Spinal cord (tissue), 10 donors: Measurements from ENCODE around the gene DDX27. TPM values are rescaled to one million over a fixed set of nuclear protein-coding genes. Genes with fewer than 3 reads are reported as not detected.
A peak's percentile ranks its signal among the peaks of the same experiment; 100 is the strongest.
"Not testable (repeated sequence)": the region's sequence is repeated elsewhere in the genome, so short reads cannot be mapped to it uniquely, and the experiment has no call there.

Experiments used
- DNase-seq, 6 donors: peaks; one replicate each; pipeline versions ENCODE4 v3.0.0 to v3.0.0-alpha.2; 2013 to 2015; ENCODE audit warnings: low spot score in 6 of 6, low read depth in 4 of 6
- H3K27ac ChIP-seq: one replicate; pipeline ENCODE4 v1.5.1; 2013; ENCODE audit warnings: low read depth, low read length, control low read depth
- H3K27me3 ChIP-seq: one replicate; pipeline ENCODE4 v1.6.1; 2013; ENCODE audit warnings: low read length; ENCODE audit not compliant: control insufficient read depth, insufficient read depth
- H3K36me3 ChIP-seq: one replicate; pipeline ENCODE4 v1.6.1; 2013; ENCODE audit warnings: low read length; ENCODE audit not compliant: control insufficient read depth, insufficient read depth
- H3K4me1 ChIP-seq: one replicate; pipeline ENCODE4 v1.6.1; 2013; ENCODE audit warnings: low read length; ENCODE audit not compliant: control insufficient read depth, insufficient read depth
- H3K4me3 ChIP-seq: one replicate; pipeline ENCODE4 v1.5.1; 2013; ENCODE audit warnings: low read depth, low read length, control low read depth
- H3K9me3 ChIP-seq: one replicate; pipeline ENCODE4 v1.6.1; 2013; ENCODE audit warnings: low read length; ENCODE audit not compliant: control insufficient read depth, insufficient read depth
- WGBS: methylation state at CpG from one replicate; pipeline ENCODE4 v1.1.5; 2013; ENCODE audit warnings: missing lambda C conversion rate; ENCODE audit not compliant: insufficient coverage; 5-methylcytosine and 5-hydroxymethylcytosine counted together
- polyA plus RNA-seq, 2 donors: library from polyadenylated mRNA; unstranded; fragments of 120-200 nt; gene quantifications; one replicate each; pipeline ENCODE4 v1.2.1, GENCODE V29; 2013; ENCODE audit not compliant: insufficient read length in 2 of 2
- total RNA-seq, 2 donors: library from RNA; depleted of rRNA in 1 of 2; stranded (reverse); fragments of 120-200 nt in 1 of 2; fragments of >200 nt in 1 of 2; gene quantifications; one replicate each; pipeline versions ENCODE4 v1.2.3 to v1.2.4, GENCODE V29; 2013 to 2014
- donor health status: healthy.

The DDX27 gene
- total and polyA plus RNA-seq, 4 donors = 17.0 to 32.9 (median 29.6) TPM

DNA sequence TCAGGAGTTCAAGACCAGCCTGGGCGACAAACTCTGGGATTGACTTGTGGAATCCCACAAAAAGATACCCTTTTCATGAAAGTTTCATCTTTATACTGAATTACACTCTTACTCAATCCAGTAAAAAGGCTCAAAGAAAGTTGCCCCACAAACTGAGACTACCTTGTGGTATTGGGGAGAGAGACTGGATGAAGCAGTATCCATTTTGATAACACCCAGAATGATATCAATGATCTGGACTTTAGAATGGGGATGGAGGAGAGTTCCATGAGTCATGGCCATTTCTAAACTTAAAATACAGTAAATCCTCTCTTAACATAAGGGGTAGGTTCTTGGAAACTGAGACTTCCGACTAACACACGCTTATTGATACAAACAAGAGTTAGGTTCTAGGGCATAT, 35.8 kb upstream of the DDX27 start:
- Histone ChIP-seq H3K27me3 (no peaks in the 10 kb centered on the region), H3K4me1 (peaks cover 10% of the 10 kb centered on the region), H3K4me3 (no peak overlapping the region), H3K36me3 (peaks cover 6% of the 10 kb centered on the region), H3K9me3 (no peaks in the 10 kb centered on the region), H3K27ac (no peak overlapping the region)
- no CpG with 5 or more reads among the region's 3 CpGs for WGBS
- no peak for DNase-seq

DNA sequence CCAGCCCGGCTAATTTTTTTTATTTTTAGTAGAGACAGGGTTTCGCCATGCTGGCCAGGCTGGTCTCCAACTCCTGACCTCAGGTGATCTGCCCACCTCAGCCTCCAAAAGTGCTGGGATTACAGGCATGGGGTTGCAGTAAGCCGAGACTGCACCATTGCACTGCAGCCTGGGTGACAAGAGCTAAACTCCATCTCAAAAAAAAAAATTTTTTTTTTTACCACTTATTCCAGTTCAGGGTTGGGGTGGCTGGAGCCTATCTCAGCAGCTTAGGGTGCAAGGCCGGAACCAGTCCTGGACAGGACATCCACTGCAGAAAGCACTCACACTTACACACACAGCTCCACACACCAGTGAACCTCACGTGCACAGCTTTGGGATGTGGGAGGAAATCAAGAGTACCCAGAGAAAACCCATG, 35.1 kb upstream of the DDX27 start:
- not testable (repeated sequence) for H3K4me3 ChIP-seq, H3K36me3 ChIP-seq, H3K27ac ChIP-seq, DNase-seq, H3K27me3 ChIP-seq, H3K9me3 ChIP-seq
- H3K4me1 ChIP-seq = peaks cover 15% of the 10 kb centered on the region
- 100% methylated on average over 1 of the region's 5 CpGs for WGBS

DNA sequence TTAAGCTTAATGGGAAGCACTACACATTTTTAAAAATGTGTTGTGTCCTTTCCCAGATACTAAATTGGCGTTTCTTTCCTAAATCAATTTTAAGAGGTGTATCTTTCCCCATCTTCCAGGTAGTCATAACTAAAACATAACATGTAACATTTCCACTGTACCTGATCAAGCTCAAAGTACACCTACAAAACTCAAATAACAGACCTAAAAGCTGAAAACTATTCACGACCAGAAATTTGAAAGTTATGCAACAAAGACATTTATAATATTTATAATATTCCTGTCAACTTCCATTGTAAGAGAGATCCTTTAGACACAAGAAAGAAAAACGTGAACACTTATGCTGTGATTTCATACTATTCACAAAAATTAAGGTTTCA, 34.5 kb upstream of the DDX27 start:
- Histone ChIP-seq H3K36me3 (peaks cover 5% of the 10 kb centered on the region), H3K27ac (no peak overlapping the region), H3K4me1 (peaks cover 15% of the 10 kb centered on the region), H3K9me3 (no peaks in the 10 kb centered on the region), H3K27me3 (no peaks in the 10 kb centered on the region), H3K4me3 (no peak overlapping the region)
- 100% methylated on average over 1 of the region's 3 CpGs for WGBS
- DNase-seq = no peak

DNA sequence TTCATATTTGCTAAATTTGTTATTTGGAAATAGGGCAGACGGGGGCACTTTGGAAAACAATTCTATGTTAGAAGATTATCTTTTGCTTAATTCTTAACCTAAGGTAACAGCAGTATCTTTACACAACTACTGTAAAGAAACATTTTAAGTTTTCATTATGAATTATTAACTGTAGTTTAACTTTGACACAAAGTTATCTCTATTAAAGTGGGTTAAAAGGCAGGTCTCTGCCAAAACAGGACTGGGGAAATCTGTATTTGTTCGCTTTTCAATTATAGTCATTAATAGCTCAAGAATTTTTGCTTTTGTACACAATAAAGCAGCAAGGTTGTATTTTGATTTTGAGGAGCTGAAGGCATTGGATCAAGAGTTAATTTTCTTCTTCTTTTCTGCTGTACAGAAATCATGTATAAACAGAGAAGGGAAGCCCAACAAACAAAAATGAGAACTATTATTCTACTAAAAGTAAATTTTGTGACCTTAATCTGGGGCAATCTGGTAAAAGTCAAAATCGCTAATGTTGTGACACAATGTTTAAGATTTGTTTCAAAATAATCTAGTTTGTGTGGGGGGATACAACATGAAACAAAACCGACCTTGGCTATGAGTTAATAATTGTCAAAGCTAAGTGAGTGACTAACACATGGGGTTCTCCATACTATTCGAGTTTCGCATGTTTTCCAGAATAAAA, 34.0 kb upstream of the DDX27 start:
- no peak overlapping the region for H3K27ac ChIP-seq
- H3K27me3 ChIP-seq = no peaks in the 10 kb centered on the region
- WGBS = 80% methylated on average over 2 of the region's 6 CpGs
- no peak overlapping the region for H3K4me3 ChIP-seq
- peaks cover 5% of the 10 kb centered on the region for H3K36me3 ChIP-seq
- H3K9me3 ChIP-seq = no peaks in the 10 kb centered on the region
- DNase-seq = no peak
- H3K4me1 ChIP-seq = peaks cover 14% of the 10 kb centered on the region

DNA sequence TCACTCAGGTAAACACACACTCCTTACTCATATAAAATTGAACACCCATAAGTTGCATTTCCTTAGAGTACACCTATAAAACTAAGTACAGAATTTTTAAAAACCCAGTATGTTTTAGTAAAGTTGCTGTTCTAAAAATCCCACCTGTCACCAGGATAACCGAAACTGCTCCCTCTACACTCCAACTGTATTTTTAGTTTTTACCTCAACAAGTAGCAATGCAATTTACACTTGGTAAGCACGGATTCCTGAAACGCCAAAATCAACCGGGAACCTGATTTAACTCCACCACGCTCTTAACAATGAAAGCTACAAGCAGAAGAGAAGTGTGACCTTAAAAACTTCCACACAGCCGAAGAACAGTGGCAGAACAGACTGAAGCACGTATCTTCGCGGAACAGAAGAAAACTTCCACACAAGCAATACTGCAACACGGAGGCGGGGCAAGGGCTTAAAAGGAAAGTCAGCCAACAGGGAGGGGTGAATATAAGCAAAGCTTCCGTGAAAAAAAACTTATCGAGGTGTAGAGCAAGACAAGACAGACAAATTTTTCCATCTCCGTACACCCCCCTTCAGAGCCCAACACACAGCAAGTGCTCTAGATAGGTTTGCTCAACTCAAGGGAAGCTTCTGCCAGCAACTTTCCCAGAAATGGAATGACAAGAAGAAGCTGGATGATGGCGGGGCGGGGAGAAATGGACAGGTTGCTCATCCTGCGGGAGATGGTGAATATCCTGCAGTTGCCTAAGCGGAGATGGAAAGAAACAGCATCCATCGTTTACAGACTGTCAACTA, 32.5 kb upstream of the DDX27 start:
- Histone ChIP-seq H3K27ac (peak overlapping the region; percentile 57), H3K9me3 (no peaks in the 10 kb centered on the region), H3K36me3 (peaks cover 5% of the 10 kb centered on the region), H3K4me3 (peak overlapping the region; percentile 65), H3K4me1 (peaks cover 12% of the 10 kb centered on the region), H3K27me3 (no peaks in the 10 kb centered on the region)
- DNase-seq = peak in 3 of 6 donors; percentile 15 to 57 (median 40)
- WGBS = 3% methylated on average over 10 of the region's 19 CpGs

DNA sequence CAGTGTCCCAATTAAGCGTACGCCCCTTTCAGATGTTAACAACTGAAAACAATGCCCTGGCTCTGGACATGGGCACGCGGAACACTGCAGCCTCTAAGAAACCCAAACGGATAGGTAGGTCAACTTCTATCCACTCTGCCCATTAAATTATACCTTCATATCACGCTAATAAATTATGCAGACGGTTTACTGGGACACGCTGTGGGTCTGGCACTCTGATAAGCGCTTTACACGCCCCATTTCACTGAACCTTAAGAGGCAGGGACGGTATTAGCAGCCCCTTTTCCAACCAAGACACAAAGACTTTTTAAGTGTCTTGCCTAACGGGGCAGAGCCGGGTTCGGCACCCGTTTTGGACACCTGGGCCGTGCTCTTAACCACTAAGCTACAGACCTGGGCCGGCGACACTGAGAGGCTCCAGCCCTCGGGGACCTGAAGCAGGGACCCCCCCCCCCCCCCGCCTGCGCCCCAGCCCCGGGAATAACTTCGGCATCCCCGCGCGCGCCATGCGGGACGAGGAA, 31.8 kb upstream of the DDX27 start:
- no peaks in the 10 kb centered on the region for H3K9me3 ChIP-seq
- H3K27me3 ChIP-seq = no peaks in the 10 kb centered on the region
- under 1% methylated on average over 26 of the region's 29 CpGs for WGBS
- peaks cover 12% of the 10 kb centered on the region for H3K4me1 ChIP-seq
- DNase-seq = peak in 2 of 6 donors; percentile 36 to 41
- H3K4me3 ChIP-seq = peak overlapping the region; percentile 65
- H3K27ac ChIP-seq = peak overlapping the region; percentile 57
- H3K36me3 ChIP-seq = peaks cover 5% of the 10 kb centered on the region

DNA sequence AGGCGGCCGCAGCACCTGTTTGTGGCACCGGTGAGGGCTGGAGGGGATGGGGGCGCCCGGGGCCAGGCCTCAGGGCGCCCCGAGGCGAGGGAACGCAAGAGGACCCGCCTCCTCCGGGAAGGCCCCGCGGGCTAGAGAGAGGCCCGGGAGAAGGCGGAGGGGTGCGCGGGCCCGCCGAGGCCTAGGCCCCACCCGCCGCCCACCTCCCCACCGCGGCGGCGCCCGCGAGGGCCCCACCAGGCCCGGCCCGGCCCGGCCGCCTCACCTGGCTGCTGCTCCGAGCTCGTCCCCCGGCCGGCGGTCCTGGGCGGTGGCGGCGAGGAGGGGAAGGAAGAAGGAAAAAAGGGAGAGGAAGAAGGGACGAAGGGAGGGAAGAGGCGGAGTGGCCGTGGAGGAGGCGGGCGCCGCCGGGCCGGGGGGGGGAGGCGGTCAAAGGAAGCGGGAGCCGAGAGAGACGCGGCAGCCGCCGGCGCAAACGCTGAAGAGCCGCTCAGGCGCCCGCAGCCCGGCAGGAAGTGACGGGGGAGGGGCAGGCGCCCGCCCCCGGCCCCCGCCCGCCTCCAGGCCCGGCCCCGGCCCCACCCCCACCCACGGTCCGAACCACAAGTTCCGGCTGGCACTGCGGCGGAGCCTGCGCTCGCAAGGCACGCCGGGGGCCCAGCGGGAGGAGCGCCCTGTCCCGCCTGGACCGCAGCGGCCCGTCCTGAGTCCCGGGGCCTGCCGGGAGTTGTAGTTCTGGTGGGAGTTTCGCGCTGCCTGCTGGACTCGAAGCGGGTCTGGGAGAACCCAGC, 31.2 kb upstream of the DDX27 start, which contains the start of gene STAU1:
Gene STAU1, minus strand, starts transcription at position 484 of the 791 bp plus-strand sequence. CDS start 22,133 bp downstream, outside the sequence.
- no peaks in the 10 kb centered on the region for H3K9me3 ChIP-seq
- WGBS = 0% methylated on average over 78 of the region's 89 CpGs
- H3K27me3 ChIP-seq = no peaks in the 10 kb centered on the region
- DNase-seq = peak; percentile 71 to 98 (median 92)
- H3K36me3 ChIP-seq = peaks cover 5% of the 10 kb centered on the region
- H3K4me1 ChIP-seq = peaks cover 12% of the 10 kb centered on the region
- H3K27ac ChIP-seq = peak within 1 kb of the TSS; percentile 67
- H3K4me3 ChIP-seq = peak within 1 kb of the TSS; percentile 65

DNA sequence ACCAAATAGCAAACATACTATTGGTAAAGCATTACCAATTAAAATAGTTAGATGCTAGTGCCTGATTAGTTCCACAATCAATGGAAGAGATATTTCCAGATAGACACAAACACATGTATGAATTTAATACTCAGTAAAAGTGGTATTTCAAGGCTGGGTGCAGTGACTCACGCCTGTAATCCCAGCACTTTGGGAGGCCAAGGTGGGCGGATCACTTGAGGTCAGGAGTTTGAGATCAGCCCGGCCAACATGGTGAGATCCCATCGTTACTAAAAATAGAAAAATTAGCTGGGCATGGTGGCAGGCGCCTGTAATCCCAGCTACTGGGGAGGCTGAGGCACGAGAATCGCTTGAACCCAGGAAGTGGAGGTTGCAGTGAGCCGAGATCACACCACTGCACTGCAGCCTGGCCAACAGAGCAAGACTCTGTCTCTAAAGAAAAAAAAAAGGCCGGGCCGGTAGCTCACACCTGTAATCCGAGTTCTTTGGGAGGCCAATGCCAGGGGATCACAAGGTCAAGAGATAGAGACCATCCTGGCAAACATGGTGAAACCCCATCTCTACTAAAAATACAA, 26.2 kb upstream of the DDX27 start:
- not testable (repeated sequence) for DNase-seq, H3K9me3 ChIP-seq, H3K27ac ChIP-seq, H3K36me3 ChIP-seq, H3K27me3 ChIP-seq, H3K4me1 ChIP-seq, H3K4me3 ChIP-seq
- 88% methylated on average over 10 of the region's 11 CpGs for WGBS

DNA sequence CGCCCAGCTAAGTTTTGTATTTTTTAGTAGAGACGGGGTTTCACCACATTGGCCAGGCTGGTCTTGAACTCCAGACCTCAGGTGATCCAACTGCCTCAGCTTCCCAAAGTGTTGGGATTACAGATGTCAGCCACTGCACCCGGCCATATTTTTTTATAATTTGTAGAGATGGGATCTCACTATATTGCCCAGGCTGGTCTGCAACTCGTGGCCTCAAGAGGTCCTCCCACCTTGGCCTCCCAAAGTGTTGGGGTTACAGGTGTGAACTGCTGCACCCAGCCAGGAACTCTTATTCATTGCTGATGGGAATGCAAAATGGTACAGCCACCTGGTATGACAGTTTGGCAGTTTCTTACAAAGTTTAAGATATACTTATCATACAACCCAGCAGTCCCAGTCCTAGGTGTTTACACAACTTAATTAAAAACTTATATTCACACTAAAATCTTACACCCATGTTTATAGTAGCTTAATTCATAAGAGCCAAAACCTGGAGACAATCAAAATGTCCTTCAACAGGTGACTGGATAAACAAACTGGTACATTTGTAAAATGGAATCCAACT, 19.4 kb upstream of the DDX27 start:
- H3K27me3 ChIP-seq = no peaks in the 10 kb centered on the region
- DNase-seq = no peak
- no peak overlapping the region for H3K4me3 ChIP-seq
- no CpG with 5 or more reads among the region's 4 CpGs for WGBS
- H3K27ac ChIP-seq = no peak overlapping the region
- H3K4me1 ChIP-seq = no peaks in the 10 kb centered on the region
- H3K9me3 ChIP-seq = no peaks in the 10 kb centered on the region
- H3K36me3 ChIP-seq = no peaks in the 10 kb centered on the region
